Dendritic cell treated with granulocyte-macrophage colony-stimulating factor and Interleukin-4, amounts not matched to agents 40 ng/mL and 50 ng/mL, for 4 days (primary cell): ENCODE results near the gene LSR.

Experiments used
- H3K27ac Mint-ChIP-seq: one replicate; pipeline ENCODE4 v1.8.0; 2022; ENCODE audit warnings: mild to moderate bottlenecking, mixed read lengths
- H3K27me3 Mint-ChIP-seq: one replicate; pipeline ENCODE4 v1.8.0; 2022; ENCODE audit warnings: mild to moderate bottlenecking, mixed read lengths
- H3K36me3 Mint-ChIP-seq: one replicate; pipeline ENCODE4 v1.8.0; 2022; ENCODE audit warnings: low read depth, mixed read lengths
- H3K4me1 Mint-ChIP-seq: one replicate; pipeline ENCODE4 v1.8.0; 2022; ENCODE audit warnings: low read depth, mixed read lengths
- H3K4me3 Mint-ChIP-seq: one replicate; pipeline ENCODE4 v1.8.0; 2022; ENCODE audit warnings: mild to moderate bottlenecking, moderate library complexity, mixed read lengths
- H3K9me3 Mint-ChIP-seq: one replicate; pipeline ENCODE4 v1.8.0; 2022; ENCODE audit warnings: mixed read lengths
- intact Hi-C: fragments of 100-400 bp; cut with micrococcal nuclease; formaldehyde crosslinking; loops from one replicate; pipeline ENCODE4 v1.15.0; 2022

The LSR gene

DNA sequence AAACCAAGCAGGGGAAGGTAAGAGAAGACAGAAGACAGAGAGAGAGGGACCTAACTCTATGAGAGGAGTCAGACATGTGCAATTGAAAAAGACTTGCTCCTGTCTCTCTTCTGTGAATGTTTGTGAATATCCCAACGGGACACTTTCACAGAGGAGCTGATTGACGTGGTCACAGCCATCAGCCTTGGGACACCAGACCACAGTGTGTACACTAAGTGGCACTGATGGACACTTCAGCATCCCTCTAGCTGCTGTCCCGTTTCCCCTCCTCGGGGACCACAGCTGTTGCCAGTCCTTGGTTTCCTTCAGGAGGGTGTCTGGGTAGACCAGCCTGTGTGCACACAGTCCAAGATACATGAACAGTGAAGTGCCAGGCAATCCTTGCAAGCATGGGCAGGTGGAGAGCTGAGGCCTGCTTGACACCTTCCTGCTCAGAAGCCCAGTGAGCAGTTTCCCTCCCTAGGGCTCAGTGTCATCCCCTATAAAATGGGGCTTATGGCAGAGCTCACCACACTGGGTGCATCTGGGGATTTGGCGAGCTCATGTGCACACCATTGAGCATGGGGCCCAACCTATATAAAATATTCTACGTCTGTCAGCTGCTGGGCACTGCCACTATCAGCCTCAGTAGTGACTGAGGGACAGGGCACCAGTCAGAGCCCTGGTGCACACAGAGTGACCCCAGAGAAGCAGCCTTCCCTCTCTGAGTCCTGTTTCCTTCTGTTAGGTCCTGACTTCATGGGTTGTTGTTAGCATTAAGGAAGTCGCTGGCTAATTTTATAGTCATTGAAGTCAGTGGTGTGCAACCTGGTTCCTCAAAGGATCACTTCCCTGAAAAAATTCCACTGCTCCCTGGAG is 15.7 kb downstream of the LSR start:
- Mint-ChIP-seq H3K4me1 (peaks cover 37% of the 10 kb centered on the region), H3K27me3 (peaks cover 33% of the 10 kb centered on the region), H3K27ac (no peak overlapping the region), H3K4me3 (no peak overlapping the region), H3K9me3 (no peaks in the 10 kb centered on the region), H3K36me3 (peaks cover 27% of the 10 kb centered on the region)
- intact Hi-C loops = loop anchor here (5.0 to 10.0 kb wide), 3 partner anchors 50 to 112 kb away; partner anchors contain the start of genes FFAR1 and FXYD5

DNA sequence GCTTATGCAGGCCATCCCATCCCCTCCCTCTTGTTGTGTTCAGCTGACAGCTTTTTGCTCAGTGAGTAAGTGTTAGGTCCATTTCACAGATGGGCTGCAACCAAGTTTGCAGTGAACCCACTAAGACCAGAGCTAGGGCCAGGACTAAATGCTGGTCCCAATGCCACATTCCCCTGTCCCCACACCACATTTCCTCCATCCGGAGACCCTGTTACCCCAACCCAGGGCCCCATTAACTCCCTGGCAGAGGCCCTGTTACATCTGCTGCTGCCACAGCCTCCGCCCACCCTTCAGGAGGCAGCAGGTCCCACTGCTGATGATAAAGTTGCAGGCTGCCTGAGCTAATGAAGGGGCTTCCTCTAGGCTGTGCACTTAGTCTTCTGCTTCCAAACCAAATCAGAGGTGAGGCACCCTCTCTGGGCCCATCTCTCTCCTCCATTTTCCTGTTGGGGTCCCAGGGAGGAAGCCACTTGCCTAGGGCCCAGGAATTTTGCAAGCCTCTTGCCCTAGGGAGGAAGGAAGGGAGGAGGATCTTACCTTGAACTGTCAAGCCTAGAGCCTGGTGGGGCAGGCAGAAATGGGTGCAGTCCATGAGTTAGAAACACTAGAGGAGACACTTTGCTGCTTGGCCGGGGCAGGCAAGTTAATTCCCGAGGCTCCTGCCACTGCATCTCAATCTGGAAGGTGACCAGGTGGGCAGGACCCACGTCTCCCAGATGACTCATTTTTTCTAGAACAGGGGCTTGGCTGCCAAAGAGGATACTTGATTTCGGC is 16.5 kb downstream of the LSR start:
- no peaks in the 10 kb centered on the region for H3K9me3 Mint-ChIP-seq
- no peak overlapping the region for H3K27ac Mint-ChIP-seq
- no peak overlapping the region for H3K4me3 Mint-ChIP-seq
- H3K27me3 Mint-ChIP-seq = peaks cover 27% of the 10 kb centered on the region
- H3K4me1 Mint-ChIP-seq = peaks cover 37% of the 10 kb centered on the region
- H3K36me3 Mint-ChIP-seq = peaks cover 35% of the 10 kb centered on the region
- intact Hi-C loops = loop anchor here (5.0 to 10.0 kb wide), 3 partner anchors 51 to 113 kb away; partner anchors contain the start of genes FFAR1 and FXYD5

DNA sequence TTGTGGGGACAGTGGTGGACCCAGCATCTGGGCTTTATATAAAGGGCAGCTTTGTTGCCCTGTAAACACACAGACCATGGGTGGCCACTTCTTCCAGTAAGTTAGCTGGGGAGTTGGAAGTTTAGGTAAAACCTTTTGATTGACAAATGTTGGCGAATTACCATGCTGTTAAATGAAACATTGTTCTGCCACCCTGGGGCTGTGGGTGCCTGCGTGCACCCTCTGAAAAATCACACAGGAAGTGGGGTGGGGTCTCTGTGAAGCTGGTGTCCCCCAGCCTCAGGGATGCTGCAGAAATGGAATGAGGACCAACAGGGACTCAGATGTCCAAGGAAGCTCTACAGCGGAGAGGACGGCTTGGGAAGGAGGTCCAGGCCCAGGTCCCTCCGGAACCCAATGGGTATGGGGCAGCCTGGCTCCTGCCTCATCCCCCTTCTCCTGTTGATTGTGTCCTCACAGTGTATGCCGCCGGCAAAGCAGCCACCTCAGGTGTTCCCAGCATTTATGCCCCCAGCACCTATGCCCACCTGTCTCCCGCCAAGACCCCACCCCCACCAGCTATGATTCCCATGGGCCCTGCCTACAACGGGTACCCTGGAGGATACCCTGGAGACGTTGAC is 17.2 kb downstream of the LSR start:
- Mint-ChIP-seq H3K9me3 (no peaks in the 10 kb centered on the region), H3K27ac (peak overlapping the region; percentile 96), H3K4me3 (peak overlapping the region; percentile 64), H3K36me3 (peaks cover 42% of the 10 kb centered on the region), H3K27me3 (peaks cover 20% of the 10 kb centered on the region), H3K4me1 (peaks cover 44% of the 10 kb centered on the region)
- intact Hi-C loops = loop anchor here (5.0 to 10.0 kb wide), 3 partner anchors 51 to 114 kb away; partner anchors contain the start of genes FFAR1 and FXYD5

DNA sequence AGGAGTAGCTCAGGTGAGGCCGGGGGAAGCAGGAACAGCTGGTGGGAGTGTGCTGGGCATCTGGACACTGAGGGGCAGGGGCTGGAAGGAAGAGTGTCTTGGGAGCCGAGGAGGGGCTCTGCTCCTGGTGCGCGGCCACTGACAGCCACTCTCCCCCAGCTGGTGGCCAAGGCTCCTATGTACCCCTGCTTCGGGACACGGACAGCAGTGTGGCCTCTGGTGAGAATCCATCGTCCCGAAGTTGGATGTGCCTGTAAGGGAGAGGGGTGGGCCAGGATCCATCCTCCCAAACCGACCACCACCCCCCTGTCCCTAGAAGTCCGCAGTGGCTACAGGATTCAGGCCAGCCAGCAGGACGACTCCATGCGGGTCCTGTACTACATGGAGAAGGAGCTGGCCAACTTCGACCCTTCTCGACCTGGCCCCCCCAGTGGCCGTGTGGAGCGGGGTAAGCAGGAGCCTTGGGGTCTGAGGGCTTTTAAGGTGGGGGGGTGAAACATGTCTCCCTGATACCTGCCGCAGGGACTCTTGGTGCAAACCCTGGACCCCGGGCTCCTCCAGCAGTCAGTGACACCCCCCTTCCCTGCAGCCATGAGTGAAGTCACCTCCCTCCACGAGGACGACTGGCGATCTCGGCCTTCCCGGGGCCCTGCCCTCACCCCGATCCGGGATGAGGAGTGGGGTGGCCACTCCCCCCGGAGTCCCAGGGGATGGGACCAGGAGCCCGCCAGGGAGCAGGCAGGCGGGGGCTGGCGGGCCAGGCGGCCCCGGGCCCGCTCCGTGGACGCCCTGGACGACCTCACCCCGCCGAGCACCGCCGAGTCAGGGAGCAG is 17.9 kb downstream of the LSR start:
- Mint-ChIP-seq H3K27me3 (peaks cover 13% of the 10 kb centered on the region), H3K27ac (peak overlapping the region; percentile 96), H3K9me3 (no peaks in the 10 kb centered on the region), H3K4me3 (peak overlapping the region; percentile 95), H3K4me1 (peaks cover 52% of the 10 kb centered on the region), H3K36me3 (peaks cover 49% of the 10 kb centered on the region)
- intact Hi-C loops = loop anchor here (5.0 to 10.0 kb wide), 3 partner anchors 52 to 114 kb away; partner anchors contain the start of genes FFAR1 and FXYD5

DNA sequence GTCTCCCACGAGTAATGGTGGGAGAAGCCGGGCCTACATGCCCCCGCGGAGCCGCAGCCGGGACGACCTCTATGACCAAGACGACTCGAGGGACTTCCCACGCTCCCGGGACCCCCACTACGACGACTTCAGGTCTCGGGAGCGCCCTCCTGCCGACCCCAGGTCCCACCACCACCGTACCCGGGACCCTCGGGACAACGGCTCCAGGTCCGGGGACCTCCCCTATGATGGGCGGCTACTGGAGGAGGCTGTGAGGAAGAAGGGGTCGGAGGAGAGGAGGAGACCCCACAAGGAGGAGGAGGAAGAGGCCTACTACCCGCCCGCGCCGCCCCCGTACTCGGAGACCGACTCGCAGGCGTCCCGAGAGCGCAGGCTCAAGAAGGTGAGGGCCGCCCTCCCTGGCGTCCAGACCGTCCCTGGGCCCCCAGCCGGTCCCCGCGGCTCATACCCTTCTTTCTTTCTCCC is 18.6 kb downstream of the LSR start:
- H3K9me3 Mint-ChIP-seq = no peaks in the 10 kb centered on the region
- intact Hi-C loops = loop anchor here (5.0 to 10.0 kb wide), 3 partner anchors 53 to 115 kb away; partner anchors contain the start of genes FFAR1 and FXYD5
- peaks cover 58% of the 10 kb centered on the region for H3K4me1 Mint-ChIP-seq
- peaks cover 6% of the 10 kb centered on the region for H3K27me3 Mint-ChIP-seq
- H3K27ac Mint-ChIP-seq = peak overlapping the region; percentile 96
- peak overlapping the region; percentile 95 for H3K4me3 Mint-ChIP-seq
- peaks cover 56% of the 10 kb centered on the region for H3K36me3 Mint-ChIP-seq

DNA sequence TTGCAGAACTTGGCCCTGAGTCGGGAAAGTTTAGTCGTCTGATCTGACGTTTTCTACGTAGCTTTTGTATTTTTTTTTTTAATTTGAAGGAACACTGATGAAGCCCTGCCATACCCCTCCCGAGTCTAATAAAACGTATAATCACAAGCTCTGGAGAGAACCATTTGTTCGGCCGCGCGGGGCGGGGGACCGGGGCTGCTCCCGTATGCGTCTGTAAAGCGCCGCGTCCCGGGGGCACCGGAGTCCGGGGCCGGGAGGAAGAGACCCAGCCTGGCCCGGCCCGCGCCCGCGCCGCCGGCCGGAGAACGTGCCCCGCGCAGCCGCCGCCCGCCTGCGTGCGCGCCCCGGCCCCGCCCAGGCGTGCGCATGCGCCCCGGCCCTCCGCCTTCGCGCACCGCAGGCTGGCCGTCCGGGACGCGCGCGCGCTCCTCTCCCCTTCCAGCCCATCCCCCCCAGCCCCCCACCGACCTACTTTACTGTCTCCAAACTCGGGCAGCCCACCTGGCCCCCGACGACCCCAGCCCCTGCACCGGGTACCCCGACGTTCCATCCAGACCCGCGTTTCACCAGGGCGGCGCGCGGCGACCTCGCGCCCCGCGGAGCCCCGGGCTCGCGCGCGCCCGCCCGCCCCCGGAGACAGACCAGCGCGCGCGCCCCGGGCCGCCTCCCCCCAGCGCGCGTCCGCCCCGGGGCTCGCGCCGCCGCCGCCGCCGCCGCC is 19.2 kb downstream of the LSR start:
- H3K36me3 Mint-ChIP-seq = peaks cover 61% of the 10 kb centered on the region
- no peaks in the 10 kb centered on the region for H3K9me3 Mint-ChIP-seq
- intact Hi-C loops = loop anchor here (5.0 to 10.0 kb wide), 3 partner anchors 53 to 116 kb away; partner anchors contain the start of genes FFAR1 and FXYD5

DNA sequence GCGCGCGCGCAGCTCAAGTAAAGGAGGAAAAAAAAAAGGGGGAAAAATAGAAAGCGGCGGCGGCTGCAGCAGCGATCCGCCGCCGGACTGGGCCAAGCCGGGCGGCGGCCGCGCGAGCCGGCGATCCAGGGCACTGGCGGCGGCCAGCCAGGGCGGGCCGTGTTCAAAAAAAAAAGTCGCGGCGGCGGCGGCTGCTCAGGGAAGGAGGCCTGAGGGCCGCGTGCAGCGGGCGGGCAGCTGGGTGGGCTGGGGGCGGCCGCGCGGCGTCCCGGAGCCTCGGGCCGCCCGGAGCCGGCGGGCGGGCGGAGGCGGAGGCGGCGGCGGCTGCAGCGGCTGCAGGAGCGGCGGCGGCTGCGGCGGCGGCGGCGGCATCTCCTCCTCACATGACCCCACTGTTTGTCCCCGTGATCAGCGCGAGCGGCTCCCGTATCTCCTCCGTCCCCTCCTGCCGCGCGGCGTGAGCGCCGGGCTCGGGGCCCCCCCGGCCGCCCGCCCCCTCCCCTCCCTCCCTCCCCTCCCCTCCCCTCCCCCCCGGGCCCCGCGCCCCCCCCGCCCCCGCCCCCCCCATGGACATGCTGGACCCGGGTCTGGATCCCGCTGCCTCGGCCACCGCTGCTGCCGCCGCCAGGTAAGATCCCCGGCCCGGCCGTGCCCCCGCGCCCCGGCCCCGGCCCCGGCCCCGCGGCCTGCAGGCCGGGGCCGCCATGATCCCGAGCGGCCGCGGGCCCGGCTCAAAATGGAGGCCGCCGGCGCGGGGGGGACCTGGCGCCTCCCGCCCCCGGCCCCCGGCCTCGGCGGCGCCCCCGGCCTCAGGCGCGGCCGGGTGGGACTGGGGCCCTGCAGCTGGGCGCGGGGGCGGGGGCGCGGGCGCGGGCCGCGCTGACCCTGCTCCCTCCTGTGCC is 20.0 kb downstream of the LSR start, which contains the start of gene USF2:
Gene USF2 (plus strand): TSS at position 427 of the 902 bp plus-strand sequence. CDS start 140 bp downstream, at position 567.
- peak within 1 kb of the TSS; percentile 96 for H3K27ac Mint-ChIP-seq

More for the DNA sequence above, 19.2 kb downstream of the LSR start:
- Mint-ChIP-seq H3K4me3 (peak overlapping the region; percentile 95), H3K27me3 (peaks cover 4% of the 10 kb centered on the region), H3K27ac (peak overlapping the region; percentile 96), H3K4me1 (peaks cover 64% of the 10 kb centered on the region)

DNA sequence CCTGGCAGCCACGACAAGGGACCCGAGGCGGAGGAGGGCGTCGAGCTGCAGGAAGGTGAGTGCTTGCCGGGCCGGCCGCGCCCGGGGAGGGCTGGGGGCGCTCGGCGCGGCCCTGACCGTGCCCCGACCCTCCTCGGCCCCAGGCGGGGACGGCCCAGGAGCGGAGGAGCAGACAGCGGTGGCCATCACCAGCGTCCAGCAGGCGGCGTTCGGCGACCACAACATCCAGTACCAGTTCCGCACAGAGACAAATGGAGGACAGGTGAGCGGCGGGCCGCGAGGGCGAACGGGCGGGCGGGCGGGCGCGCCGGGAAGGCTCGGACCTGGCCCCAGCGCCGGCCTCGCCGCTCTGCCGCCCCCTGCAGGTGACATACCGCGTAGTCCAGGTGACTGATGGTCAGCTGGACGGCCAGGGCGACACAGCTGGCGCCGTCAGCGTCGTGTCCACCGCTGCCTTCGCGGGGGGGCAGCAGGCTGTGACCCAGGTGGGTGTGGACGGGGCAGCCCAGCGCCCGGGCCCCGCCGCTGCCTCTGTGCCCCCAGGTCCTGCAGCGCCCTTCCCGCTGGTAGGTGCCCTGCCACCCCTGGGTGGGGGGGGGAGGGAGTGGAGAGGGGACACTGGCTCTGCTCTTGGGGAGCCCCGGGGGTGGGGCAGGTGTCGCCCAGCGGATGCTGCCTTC is 20.8 kb downstream of the LSR start:
- Mint-ChIP-seq H3K4me1 (peaks cover 72% of the 10 kb centered on the region), H3K27me3 (no peaks in the 10 kb centered on the region), H3K27ac (peak overlapping the region; percentile 69), H3K36me3 (peaks cover 77% of the 10 kb centered on the region), H3K4me3 (peak overlapping the region; percentile 71), H3K9me3 (no peaks in the 10 kb centered on the region)
- intact Hi-C loops = loop anchor here (1.0 to 10.0 kb wide), 4 partner anchors 55 to 226 kb away; partner anchors contain the start of genes FFAR1 and FXYD5

More for the DNA sequence above, 20.0 kb downstream of the LSR start, which contains the start of gene USF2:
- intact Hi-C loops = loop anchor here (1.0 to 10.0 kb wide), 4 partner anchors 54 to 227 kb away; partner anchors contain the start of genes FFAR1 and FXYD5
- Mint-ChIP-seq H3K27me3 (no peaks in the 10 kb centered on the region), H3K9me3 (no peaks in the 10 kb centered on the region), H3K36me3 (peaks cover 70% of the 10 kb centered on the region), H3K4me3 (peak within 1 kb of the TSS; percentile 95), H3K4me1 (peaks cover 72% of the 10 kb centered on the region)

DNA sequence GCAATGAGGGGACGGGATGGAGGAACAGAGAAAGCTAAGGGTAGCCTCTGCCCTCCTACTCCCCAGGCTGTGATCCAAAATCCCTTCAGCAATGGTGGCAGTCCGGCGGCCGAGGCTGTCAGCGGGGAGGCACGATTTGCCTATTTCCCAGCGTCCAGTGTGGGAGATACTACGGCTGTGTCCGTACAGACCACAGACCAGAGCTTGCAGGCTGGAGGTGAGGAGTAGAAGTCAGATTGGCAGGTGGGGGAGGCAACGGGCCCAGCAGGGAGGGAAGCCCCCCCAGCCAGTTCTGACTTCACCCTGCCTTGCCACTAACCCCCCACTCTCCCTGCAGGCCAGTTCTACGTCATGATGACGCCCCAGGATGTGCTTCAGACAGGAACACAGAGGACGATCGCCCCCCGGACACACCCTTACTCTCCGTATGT is 21.6 kb downstream of the LSR start:
- Mint-ChIP-seq H3K27ac (no peak overlapping the region), H3K4me3 (no peak overlapping the region), H3K27me3 (no peaks in the 10 kb centered on the region), H3K36me3 (peaks cover 86% of the 10 kb centered on the region), H3K4me1 (peaks cover 70% of the 10 kb centered on the region), H3K9me3 (no peaks in the 10 kb centered on the region)
- intact Hi-C loops = no loop called here

DNA sequence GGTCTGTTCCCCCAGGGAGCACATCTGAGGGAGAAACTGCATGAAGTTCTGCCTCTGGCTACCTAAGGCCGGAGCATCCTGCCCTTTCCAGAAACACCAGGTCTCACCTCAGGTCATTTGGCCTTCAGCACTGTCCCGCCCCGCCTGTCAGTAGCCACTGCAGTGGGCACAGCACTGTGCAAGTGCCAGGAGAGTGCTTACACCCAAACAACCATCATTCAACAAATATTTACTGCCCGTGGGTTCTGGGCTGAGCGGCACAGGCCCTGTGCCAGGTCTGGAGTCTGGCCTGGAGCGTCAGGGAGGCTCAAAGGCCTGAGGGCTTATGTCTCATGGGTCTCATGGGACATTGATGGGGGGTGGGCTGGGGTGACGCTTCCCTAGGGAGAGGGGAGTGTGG is 22.7 kb downstream of the LSR start:
- intact Hi-C loops = no loop called here
- peaks cover 59% of the 10 kb centered on the region for H3K4me1 Mint-ChIP-seq
- peaks cover 86% of the 10 kb centered on the region for H3K36me3 Mint-ChIP-seq
- H3K4me3 Mint-ChIP-seq = peak overlapping the region; percentile 44
- no peaks in the 10 kb centered on the region for H3K9me3 Mint-ChIP-seq
- no peaks in the 10 kb centered on the region for H3K27me3 Mint-ChIP-seq
- peak overlapping the region; percentile 69 for H3K27ac Mint-ChIP-seq
